ENCODE measurements around the gene CDH23.

DNA sequence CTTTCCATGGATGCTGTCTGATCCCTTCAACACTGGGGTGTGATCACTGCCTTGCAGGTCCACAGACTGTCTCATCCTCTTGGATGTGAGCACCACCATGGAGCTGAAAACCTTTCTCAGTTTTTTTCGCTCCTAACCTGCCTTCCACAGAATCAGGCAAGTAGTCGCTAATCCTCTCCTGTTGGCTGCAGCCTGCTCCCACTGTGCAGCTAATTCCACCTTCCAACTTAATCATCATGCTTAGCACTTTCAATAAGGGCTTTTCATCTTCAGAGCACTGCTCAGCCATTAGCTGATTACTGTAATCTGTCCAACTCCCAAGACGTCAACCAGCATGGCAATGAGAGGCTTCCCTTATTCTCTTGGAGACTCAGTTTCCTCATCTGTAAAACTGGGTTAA lies 15.1 kb upstream of the CDH23 start:
- TF ChIP-seq, protein P1, sequence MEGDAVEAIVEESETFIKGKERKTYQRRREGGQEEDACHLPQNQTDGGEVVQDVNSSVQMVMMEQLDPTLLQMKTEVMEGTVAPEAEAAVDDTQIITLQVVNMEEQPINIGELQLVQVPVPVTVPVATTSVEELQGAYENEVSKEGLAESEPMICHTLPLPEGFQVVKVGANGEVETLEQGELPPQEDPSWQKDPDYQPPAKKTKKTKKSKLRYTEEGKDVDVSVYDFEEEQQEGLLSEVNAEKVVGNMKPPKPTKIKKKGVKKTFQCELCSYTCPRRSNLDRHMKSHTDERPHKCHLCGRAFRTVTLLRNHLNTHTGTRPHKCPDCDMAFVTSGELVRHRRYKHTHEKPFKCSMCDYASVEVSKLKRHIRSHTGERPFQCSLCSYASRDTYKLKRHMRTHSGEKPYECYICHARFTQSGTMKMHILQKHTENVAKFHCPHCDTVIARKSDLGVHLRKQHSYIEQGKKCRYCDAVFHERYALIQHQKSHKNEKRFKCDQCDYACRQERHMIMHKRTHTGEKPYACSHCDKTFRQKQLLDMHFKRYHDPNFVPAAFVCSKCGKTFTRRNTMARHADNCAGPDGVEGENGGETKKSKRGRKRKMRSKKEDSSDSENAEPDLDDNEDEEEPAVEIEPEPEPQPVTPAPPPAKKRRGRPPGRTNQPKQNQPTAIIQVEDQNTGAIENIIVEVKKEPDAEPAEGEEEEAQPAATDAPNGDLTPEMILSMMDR (IDR thresholded peaks at IDR 0.05 in 8 of 11, conservative IDR thresholded peaks at IDR 0.05 in 3 of 11): no peak
- TF ChIP-seq POLR2AphosphoS5 (IDR thresholded peaks at IDR 0.05) (no peak), POLR2A (IDR thresholded peaks at IDR 0.05) (no peak)
